OCI-LY1 (cell line): ENCODE measurements around the gene THTPA.

Experiments used
- EZH2 ChIP-seq: fragments of 200-600 bp; sonication (generic), shearing (Covaris generic); IDR thresholded peaks from 2 replicates; pipeline ENCODE4 v1.8.0; 2017; ENCODE audit warnings: borderline replicate concordance, mixed run types, mild to moderate bottlenecking, antibody characterized with exemption, low read length, moderate library complexity, mixed read lengths
- TF ChIP-seq, protein P1 (sequence below): fragments of 200-600 bp; sonication (generic), shearing (Covaris generic); IDR thresholded peaks from 2 replicates; pipeline ENCODE4 v1.5.1; 2017; ENCODE audit warnings: mild to moderate bottlenecking, antibody characterized with exemption, low read length, moderate library complexity, mixed read lengths

GRCh38 chr14:23580948-23581281, 24.8 kb downstream of the THTPA start:
- TF ChIP-seq, protein P1, sequence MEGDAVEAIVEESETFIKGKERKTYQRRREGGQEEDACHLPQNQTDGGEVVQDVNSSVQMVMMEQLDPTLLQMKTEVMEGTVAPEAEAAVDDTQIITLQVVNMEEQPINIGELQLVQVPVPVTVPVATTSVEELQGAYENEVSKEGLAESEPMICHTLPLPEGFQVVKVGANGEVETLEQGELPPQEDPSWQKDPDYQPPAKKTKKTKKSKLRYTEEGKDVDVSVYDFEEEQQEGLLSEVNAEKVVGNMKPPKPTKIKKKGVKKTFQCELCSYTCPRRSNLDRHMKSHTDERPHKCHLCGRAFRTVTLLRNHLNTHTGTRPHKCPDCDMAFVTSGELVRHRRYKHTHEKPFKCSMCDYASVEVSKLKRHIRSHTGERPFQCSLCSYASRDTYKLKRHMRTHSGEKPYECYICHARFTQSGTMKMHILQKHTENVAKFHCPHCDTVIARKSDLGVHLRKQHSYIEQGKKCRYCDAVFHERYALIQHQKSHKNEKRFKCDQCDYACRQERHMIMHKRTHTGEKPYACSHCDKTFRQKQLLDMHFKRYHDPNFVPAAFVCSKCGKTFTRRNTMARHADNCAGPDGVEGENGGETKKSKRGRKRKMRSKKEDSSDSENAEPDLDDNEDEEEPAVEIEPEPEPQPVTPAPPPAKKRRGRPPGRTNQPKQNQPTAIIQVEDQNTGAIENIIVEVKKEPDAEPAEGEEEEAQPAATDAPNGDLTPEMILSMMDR, result no peak
- TF ChIP-seq EZH2, result no peak
